GM21526 (cell line): ENCODE results near the gene CARS2.

Source experiments
- ATAC-seq: cut with Tn5 transposase; IDR thresholded peaks from one replicate; pipeline ENCODE4 v1.9.1; 2021; ENCODE audit warnings: moderate library complexity; ENCODE audit not compliant: unreplicated experiment, low FRiP score

Gene CARS2

DNA sequence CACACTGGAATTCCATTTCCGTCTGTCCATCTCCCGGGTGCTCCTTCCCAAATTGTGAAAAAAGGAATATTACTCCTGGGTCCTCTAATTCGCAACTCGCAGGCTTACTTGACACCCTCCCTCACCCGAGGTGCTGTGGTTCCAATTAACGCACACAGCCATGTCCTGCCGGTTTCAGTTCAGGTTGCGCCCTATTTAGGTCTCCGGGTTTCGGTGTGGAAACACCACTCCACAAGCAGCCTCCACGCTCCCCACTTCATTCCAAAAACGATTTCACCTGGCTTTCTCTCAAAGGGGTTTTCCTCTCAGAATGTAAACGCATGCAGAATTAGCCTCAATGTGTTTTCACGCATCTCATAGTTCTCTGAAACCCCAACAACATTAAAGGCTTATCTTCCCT, 52.6 kb downstream of the CARS2 start:
- no peak for ATAC-seq

DNA sequence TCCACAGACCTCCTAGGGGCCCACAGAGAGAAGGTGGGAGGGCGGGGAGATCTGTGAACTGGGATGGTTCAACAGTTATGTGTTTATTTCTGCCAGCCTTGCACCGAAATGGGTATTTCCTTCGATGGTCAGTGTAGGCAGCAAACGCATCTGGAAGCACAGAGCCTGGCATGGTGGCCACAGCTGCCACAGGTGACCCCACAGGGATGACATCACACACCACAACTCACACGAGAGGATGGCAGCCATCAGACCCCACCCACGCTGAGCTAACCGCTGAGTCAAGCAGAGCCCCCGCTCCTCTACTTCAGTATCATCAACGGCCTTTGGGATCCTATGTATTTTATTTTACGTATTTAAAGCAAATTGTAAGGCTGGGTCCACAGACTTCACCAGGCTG, 53.2 kb downstream of the CARS2 start:
- ATAC-seq, result no peak

DNA sequence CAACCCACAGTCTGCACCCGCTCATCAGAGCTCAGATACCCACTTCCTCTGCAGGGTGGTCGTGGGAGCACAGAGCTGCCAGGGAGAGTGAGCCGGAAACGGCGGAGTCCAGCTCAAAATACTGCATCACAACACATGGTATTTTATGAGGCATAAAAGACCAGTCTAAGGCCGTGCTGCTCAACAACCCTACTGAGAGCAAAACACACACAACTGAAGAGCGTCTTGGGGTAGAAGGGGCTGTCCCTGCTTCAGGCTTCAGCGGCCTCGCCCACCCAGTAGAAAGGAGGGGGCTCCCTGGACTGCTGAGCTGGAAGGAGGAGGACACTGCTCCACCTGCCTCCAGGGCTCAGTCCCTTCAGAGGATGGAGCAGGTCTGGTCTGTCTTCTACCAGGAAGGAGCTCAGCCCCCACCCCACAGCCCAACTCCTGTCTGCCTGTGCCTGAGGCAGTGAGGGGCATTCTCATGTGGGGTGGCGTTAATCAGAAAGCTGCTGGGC, 53.6 kb downstream of the CARS2 start:
- ATAC-seq, result no peak

GRCh38 chr13:110651726-110652230, 54.1 kb downstream of the CARS2 start:
- no peak for ATAC-seq

GRCh38 chr13:110651271-110651670, 54.6 kb downstream of the CARS2 start:
- no peak for ATAC-seq

GRCh38 chr13:110650436-110650835, 55.5 kb downstream of the CARS2 start:
- ATAC-seq, result no peak

GRCh38 chr13:110649551-110649950, 56.4 kb downstream of the CARS2 start:
- ATAC-seq, result no peak

- no peak for ATAC-seq
These were observed 57.0 kb downstream of the CARS2 start for GRCh38 chr13:110648848-110649421.

GRCh38 chr13:110648146-110648819, 57.6 kb downstream of the CARS2 start:
- ATAC-seq, result no peak

DNA sequence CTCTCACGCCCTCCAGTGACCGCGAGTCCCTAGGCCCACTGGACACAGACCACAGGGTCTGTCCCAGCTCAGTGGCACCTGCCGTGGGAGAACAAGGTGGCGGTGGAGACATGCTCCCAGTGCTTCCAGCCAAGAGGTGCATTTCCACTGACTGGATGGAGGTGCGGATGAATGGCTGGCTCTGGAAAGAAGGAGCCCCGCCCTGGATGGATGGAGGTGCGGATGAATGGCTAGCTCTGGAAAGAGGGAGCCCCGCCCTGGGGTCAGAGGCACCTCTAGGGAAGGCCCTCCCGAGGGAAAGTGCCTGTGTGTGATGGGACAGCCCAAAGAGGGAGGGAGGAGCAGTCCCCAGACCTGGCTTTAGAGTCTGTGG, 58.6 kb downstream of the CARS2 start:
- ATAC-seq, result no peak

- ATAC-seq, result no peak
These were observed 59.2 kb downstream of the CARS2 start for GRCh38 chr13:110646442-110647364.

GRCh38 chr13:110645750-110646149, 60.2 kb downstream of the CARS2 start:
- ATAC-seq, result no peak

DNA sequence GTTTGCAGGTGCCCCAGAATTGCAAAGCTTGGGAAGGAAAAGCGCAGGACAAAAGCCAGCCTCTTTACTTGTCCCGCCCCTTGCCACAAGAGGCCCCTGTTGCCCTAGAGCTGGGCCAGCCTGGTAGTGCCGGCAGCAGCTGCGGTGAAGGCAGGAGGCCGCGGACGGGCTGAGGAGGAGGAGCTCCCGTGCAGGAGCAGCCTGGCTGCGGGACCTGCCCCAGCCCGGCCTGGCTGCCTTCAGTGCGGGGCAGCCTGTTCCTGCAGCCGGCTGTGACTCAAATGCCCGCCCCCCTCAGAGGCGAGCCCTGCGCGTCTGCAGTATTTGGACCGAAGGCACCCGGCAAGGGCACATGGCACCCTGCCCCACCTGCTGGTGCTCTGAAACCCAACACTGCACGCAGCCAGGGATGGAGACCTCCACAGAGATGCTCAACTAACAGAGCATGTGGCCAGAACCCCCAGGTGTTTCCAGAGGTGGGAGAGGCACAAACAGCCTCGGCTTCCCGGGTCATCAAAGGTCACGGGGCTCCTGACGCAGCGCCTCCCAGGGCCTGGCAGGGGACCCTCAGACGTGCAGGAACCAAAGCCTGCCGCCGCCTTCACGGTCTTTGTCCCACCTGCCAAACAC, 60.9 kb downstream of the CARS2 start:
- peak; percentile 63 for ATAC-seq

- ATAC-seq, result no peak
These were observed 62.0 kb downstream of the CARS2 start for GRCh38 chr13:110643768-110644421.

DNA sequence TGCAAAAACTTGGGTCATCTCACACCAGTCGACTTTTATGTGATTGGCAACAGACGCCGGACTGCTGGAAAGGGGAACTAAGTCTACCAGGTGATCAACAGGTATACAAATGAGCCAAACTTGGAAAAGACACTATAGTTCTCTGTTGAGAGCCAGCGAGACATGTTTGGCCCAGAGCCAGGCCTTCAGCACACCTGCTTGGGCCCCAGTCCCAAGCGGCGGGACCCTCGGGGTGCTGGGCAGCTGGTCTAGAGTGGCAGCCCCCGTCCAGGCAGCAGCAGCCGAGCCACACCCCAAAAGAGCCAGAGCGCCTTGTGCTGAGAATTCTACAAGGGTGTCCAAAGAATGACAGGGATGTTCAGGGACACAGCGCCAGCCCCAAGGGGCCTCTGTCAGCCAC, 62.6 kb downstream of the CARS2 start:
- no peak for ATAC-seq

GRCh38 chr13:110642291-110642981, 63.5 kb downstream of the CARS2 start:
- no peak for ATAC-seq

- no peak for ATAC-seq
These were observed 64.6 kb downstream of the CARS2 start for GRCh38 chr13:110641055-110642015.

GRCh38 chr13:110640591-110641029, 65.3 kb downstream of the CARS2 start:
- no peak for ATAC-seq
